Measurements from ENCODE around the gene AGAP5. TPM values are rescaled to one million over a fixed set of nuclear protein-coding genes. Genes with fewer than 3 reads are reported as not detected.

The AGAP5 gene
- total and polyA plus RNA-seq, 2 experiments from 2014 or later: 0.80 to 3.9 TPM

DNA sequence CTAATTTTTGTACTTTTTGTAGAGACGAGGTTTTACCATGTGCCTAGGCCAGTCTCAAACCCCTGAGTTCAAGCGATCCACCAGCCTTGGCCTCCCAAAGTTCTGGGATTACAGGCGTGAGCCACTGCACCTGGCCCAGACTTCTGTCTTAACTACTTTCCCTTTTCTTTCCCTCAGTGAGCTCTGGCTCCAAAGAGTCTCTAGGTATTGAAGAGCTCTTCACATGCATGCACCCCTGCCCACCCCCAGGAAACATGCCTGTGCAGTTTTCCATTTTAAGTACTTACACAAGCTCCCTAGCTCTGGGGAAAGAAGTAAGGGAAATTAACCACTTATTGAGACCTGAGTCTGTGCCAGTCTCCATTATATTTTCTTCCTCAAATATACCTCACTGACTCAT lies 58.6 kb downstream of the AGAP5 start:
- H3K27me3 ChIP-seq (replicated peaks; ENCODE audit: insufficient read depth): no peaks in the 10 kb centered on the region
- no peaks in the 10 kb centered on the region for H3F3A ChIP-seq (ENCODE audit: insufficient read depth)
- no peak overlapping the region for H3K4me2 ChIP-seq (ENCODE audit: unreplicated experiment)
- in situ Hi-C loops (cut with MboI): no loop called here
- no peak overlapping the region for H2AFZ ChIP-seq
- 60 to 65% methylated on average over 3 of the region's 3 CpGs for WGBS, 2 experiments (ENCODE audit: low coverage in 1 of 2, low lambda C conversion rate in 2 of 2, missing lambda C conversion rate in 2 of 2)
- no peaks in the 10 kb centered on the region for H3K9me3 ChIP-seq (ENCODE audit: low read depth)
- peaks cover 6% of the 10 kb centered on the region for H3K4me1 ChIP-seq (ENCODE audit: insufficient read depth)
- H3K4me3 ChIP-seq: no peak overlapping the region
- H3K79me2 ChIP-seq (ENCODE audit: insufficient read depth): no peaks in the 10 kb centered on the region
- H3K9me2 ChIP-seq (ENCODE audit: insufficient read depth): no peaks in the 10 kb centered on the region
- no peaks in the 10 kb centered on the region for H4K20me1 ChIP-seq (ENCODE audit: insufficient read depth)
- no peak overlapping the region for H3K9ac ChIP-seq
- H3K27ac ChIP-seq: no peak overlapping the region
- DNase-seq: no peak
- no peak for TF ChIP-seq EZH2phosphoT487 (IDR thresholded peaks at IDR 0.05; ENCODE audit: insufficient read depth, low read depth)
- TF ChIP-seq EZH2 (IDR thresholded peaks at IDR 0.05; ENCODE audit: insufficient read depth, poor library complexity, severe bottlenecking): no peak
- no peaks in the 10 kb centered on the region for H3K36me3 ChIP-seq (ENCODE audit: low read depth)

DNA sequence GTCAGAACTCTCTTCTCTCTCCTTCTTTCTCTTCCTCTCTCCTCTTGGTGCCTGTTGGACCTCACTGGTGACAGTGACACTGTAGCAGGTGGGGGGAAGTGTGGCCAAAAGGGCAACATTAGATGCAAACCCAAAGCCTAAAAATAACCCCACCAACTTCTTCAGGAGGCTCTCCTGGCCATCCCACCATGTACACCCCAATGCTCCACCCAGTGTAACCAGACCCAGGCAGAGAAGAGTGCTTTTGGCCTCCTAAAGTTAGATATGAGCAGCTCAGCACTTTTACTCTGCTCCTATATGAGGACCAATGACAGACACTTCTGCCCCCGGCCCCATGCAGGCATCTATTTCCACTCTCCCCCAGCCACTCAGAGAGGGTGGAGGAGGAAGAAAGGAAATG lies 62.1 kb downstream of the AGAP5 start:
- H3K9ac ChIP-seq: no peak overlapping the region
- in situ Hi-C loops (cut with MboI): no loop called here
- no peak for TF ChIP-seq EZH2phosphoT487 (IDR thresholded peaks at IDR 0.05; ENCODE audit: insufficient read depth, low read depth)
- TF ChIP-seq EZH2 (IDR thresholded peaks at IDR 0.05; ENCODE audit: insufficient read depth, poor library complexity, severe bottlenecking): no peak
- no peaks in the 10 kb centered on the region for H3K4me1 ChIP-seq (ENCODE audit: insufficient read depth)
- H3K79me2 ChIP-seq (ENCODE audit: insufficient read depth): no peaks in the 10 kb centered on the region
- DNase-seq: no peak
- no peaks in the 10 kb centered on the region for H4K20me1 ChIP-seq (ENCODE audit: insufficient read depth)
- no peaks in the 10 kb centered on the region for H3F3A ChIP-seq (ENCODE audit: insufficient read depth)
- H3K27me3 ChIP-seq (replicated peaks; ENCODE audit: insufficient read depth): no peaks in the 10 kb centered on the region
- no peaks in the 10 kb centered on the region for H3K36me3 ChIP-seq (ENCODE audit: low read depth)
- H3K9me3 ChIP-seq (ENCODE audit: low read depth): no peaks in the 10 kb centered on the region
- no peaks in the 10 kb centered on the region for H3K9me2 ChIP-seq (ENCODE audit: insufficient read depth)
- no peak overlapping the region for H3K27ac ChIP-seq
- H2AFZ ChIP-seq: no peak overlapping the region
- no peak overlapping the region for H3K4me2 ChIP-seq (ENCODE audit: unreplicated experiment)
- no peak overlapping the region for H3K4me3 ChIP-seq
- 0% methylated on average over 1 of the region's 1 CpG for WGBS, 2 experiments (ENCODE audit: low coverage in 1 of 2, low lambda C conversion rate in 2 of 2, missing lambda C conversion rate in 2 of 2)

DNA sequence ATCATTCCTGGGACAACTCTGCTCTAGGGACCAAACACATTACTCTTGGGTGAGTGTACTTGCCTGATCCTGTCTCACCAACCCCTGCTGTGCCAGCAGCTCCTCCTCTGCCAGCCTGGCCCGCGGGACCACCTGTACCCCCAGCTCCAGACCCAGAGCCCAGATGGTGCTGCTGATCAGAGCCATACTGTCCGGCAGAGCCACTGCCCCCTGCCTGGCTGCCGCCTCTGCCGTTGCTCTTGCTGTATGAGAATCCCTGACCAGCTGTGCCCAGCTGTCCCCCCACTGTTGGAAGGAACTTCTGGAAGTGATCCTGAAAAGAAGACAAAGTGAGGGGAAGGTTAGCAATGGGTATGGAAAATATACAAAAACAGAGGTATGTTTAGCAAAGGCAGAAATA lies 63.5 kb downstream of the AGAP5 start:
- DNase-seq: no peak
- Histone ChIP-seq H3K9me3 (ENCODE audit: low read depth) (no peaks in the 10 kb centered on the region), H3K4me2 (ENCODE audit: unreplicated experiment) (no peak overlapping the region), H4K20me1 (ENCODE audit: insufficient read depth) (no peaks in the 10 kb centered on the region), H3K9me2 (ENCODE audit: insufficient read depth) (no peaks in the 10 kb centered on the region), H3K4me3 (no peak overlapping the region), H3K4me1 (ENCODE audit: insufficient read depth) (no peaks in the 10 kb centered on the region), H3K9ac (no peak overlapping the region), H3K36me3 (ENCODE audit: low read depth) (no peaks in the 10 kb centered on the region), H3F3A (ENCODE audit: insufficient read depth) (no peaks in the 10 kb centered on the region), H2AFZ (no peak overlapping the region), H3K79me2 (ENCODE audit: insufficient read depth) (no peaks in the 10 kb centered on the region), H3K27me3 (replicated peaks; ENCODE audit: insufficient read depth) (no peaks in the 10 kb centered on the region), H3K27ac (no peak overlapping the region)
- TF ChIP-seq EZH2phosphoT487 (IDR thresholded peaks at IDR 0.05; ENCODE audit: insufficient read depth, low read depth) (no peak), EZH2 (IDR thresholded peaks at IDR 0.05; ENCODE audit: insufficient read depth, poor library complexity, severe bottlenecking) (no peak)
- WGBS, 2 experiments (ENCODE audit: low coverage in 1 of 2, low lambda C conversion rate in 2 of 2, missing lambda C conversion rate in 2 of 2): 62 to 70% methylated on average over 5 of the region's 5 CpGs
- in situ Hi-C loops (cut with MboI): no loop called here

DNA sequence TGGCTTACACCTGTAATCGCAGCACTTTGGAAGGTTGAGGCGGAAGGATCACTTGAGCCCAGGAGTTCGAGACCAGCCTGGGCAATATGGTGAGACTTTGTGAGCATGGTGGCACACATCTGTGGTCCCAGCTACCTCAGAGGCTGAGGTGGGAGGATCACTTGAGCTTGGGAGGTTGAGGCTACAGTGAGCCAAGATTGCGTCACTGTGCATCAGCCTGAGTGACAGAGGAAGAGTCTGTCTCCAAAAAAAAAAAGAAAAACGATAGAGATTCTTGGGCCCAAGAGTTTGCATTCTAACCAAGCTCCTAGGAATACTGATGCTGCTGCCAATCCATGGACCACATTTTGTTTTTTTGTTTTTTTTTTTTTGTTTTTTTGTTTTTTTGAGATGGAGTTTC lies 68.7 kb downstream of the AGAP5 start:
- no peaks in the 10 kb centered on the region for H3K27me3 ChIP-seq (replicated peaks; ENCODE audit: insufficient read depth)
- 93 to 94% methylated on average over 5 of the region's 5 CpGs for WGBS, 2 experiments (ENCODE audit: low coverage in 1 of 2, low lambda C conversion rate in 2 of 2, missing lambda C conversion rate in 2 of 2)

DNA sequence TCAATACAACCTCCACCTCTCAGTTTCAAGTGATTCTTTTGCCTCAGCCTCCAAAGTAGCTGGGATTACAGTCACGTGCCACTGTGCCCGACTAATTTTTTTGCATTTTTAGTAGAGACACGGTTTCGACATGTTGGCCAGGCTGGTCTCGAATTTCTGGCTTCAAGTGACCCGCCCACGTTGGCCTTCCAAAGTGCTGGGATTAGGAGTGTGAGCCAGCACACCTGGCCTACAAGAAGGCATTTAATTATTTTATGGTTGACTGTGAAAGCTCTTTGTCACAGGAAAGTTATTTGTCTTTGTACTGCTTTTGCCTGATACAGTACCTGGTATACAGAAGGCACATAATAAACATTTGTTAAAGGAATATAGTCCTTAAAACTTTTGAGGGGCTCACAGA lies 69.5 kb downstream of the AGAP5 start:
- H3K27me3 ChIP-seq (replicated peaks; ENCODE audit: insufficient read depth): no peaks in the 10 kb centered on the region
- peaks cover 8% of the 10 kb centered on the region; the same call in 1 of the 2 replicates for H3K79me2 ChIP-seq (ENCODE audit: insufficient read depth)
- WGBS, 2 experiments (ENCODE audit: low coverage in 1 of 2, low lambda C conversion rate in 2 of 2, missing lambda C conversion rate in 2 of 2): 70 to 78% methylated on average over 7 of the region's 7 CpGs
- no peak overlapping the region for H3K4me2 ChIP-seq (ENCODE audit: unreplicated experiment)
- no peak overlapping the region for H3K27ac ChIP-seq
- H3K9me3 ChIP-seq (ENCODE audit: low read depth): no peaks in the 10 kb centered on the region
- in situ Hi-C loops (cut with MboI): no loop called here
- no peaks in the 10 kb centered on the region for H3K36me3 ChIP-seq (ENCODE audit: low read depth)
- H3K4me3 ChIP-seq: no peak overlapping the region
- no peak for TF ChIP-seq EZH2 (IDR thresholded peaks at IDR 0.05; ENCODE audit: insufficient read depth, poor library complexity, severe bottlenecking)
- TF ChIP-seq EZH2phosphoT487 (IDR thresholded peaks at IDR 0.05; ENCODE audit: insufficient read depth, low read depth): no peak
- DNase-seq: no peak
- no peak overlapping the region for H2AFZ ChIP-seq
- no peaks in the 10 kb centered on the region for H3K9me2 ChIP-seq (ENCODE audit: insufficient read depth)
- peaks cover 7% of the 10 kb centered on the region for H3K4me1 ChIP-seq (ENCODE audit: insufficient read depth)
- peaks cover 5% of the 10 kb centered on the region for H3F3A ChIP-seq (ENCODE audit: insufficient read depth)
- H3K9ac ChIP-seq: no peak overlapping the region
- H4K20me1 ChIP-seq (ENCODE audit: insufficient read depth): no peaks in the 10 kb centered on the region

More for the DNA sequence above, 68.7 kb downstream of the AGAP5 start:
- TF ChIP-seq EZH2phosphoT487 (IDR thresholded peaks at IDR 0.05; ENCODE audit: insufficient read depth, low read depth): no peak
- no peak for TF ChIP-seq EZH2 (IDR thresholded peaks at IDR 0.05; ENCODE audit: insufficient read depth, poor library complexity, severe bottlenecking)
- no peaks in the 10 kb centered on the region for H3K9me3 ChIP-seq (ENCODE audit: low read depth)
- no peak overlapping the region for H3K27ac ChIP-seq
- no peak overlapping the region for H2AFZ ChIP-seq
- no peaks in the 10 kb centered on the region for H4K20me1 ChIP-seq (ENCODE audit: insufficient read depth)
- H3K9me2 ChIP-seq (ENCODE audit: insufficient read depth): no peaks in the 10 kb centered on the region
- peaks cover 8% of the 10 kb centered on the region; the same call in 1 of the 2 replicates for H3K79me2 ChIP-seq (ENCODE audit: insufficient read depth)
- in situ Hi-C loops (cut with MboI): no loop called here
- H3K4me3 ChIP-seq: no peak overlapping the region
- peaks cover 5% of the 10 kb centered on the region for H3F3A ChIP-seq (ENCODE audit: insufficient read depth)
- H3K4me1 ChIP-seq (ENCODE audit: insufficient read depth): peaks cover 7% of the 10 kb centered on the region
- H3K36me3 ChIP-seq (ENCODE audit: low read depth): no peaks in the 10 kb centered on the region
- DNase-seq: no peak
- no peak overlapping the region for H3K4me2 ChIP-seq (ENCODE audit: unreplicated experiment)
- H3K9ac ChIP-seq: no peak overlapping the region
